NCI-H187 (cell line): ENCODE data around the gene FGF9.

ENCODE experiments used
- DNase-seq, 2 experiments: peaks; one replicate each; lab custom pipeline; 2025; lab: John Stamatoyannopoulos, UW

FGF9 gene

DNA sequence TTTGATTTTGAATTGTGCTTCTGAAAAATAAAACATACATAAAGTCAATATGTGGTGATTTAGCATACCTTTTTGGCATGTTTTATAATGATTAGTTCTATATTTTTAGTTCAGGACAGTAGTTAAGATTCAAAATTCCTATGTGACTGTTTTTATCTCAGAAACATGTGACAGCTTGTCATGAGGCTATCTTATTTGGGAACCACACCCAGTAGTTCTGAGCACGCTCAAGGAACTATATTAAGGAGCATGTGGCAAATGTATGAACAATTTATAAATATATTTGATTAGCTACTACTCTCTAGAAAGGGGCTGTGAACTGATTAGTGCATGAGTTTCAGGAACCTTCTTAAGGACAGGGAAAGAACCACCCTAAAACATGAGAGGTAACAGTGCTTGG is 38.8 kb downstream of the FGF9 start:
- DNase-seq = no peak

DNA sequence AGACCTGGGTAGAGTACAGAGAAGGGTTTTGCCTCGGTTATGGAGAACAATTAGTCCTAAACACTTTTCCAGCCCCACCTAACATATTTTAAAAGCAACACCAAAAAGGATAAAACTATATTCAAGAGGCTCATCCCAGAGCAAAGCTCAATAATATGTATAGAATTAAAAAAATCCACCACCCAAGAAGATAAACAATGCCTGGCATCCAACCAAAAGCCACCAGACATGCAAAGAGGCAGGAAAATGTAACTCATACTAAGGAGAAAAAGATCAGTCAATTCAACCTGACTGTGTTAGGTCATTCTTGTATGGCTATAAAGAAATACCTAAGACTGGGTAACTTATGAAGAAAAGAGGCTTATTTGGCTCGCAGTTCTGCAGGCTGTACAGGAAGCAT is 39.3 kb downstream of the FGF9 start:
- DNase-seq = no peak

DNA sequence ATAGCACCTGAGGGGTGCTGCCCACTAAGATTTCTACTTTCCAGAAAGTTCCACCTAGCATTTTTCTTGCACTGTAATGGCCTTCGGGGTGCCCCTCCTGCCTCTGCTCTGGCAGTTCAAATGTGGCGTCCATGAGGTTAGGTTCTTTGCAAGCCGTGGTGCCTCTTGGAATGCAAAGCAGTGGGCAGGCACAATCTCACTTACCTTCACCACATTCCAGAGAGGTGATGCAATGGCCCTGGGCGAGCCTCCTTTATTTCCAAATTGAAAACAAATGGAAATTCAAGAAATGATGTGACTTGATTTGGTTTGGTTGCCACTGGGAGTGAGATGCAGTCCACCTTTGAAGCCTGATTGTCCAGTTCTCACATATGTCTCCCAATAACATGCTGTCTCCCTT is 46.9 kb downstream of the FGF9 start:
- DNase-seq = no peak

DNA sequence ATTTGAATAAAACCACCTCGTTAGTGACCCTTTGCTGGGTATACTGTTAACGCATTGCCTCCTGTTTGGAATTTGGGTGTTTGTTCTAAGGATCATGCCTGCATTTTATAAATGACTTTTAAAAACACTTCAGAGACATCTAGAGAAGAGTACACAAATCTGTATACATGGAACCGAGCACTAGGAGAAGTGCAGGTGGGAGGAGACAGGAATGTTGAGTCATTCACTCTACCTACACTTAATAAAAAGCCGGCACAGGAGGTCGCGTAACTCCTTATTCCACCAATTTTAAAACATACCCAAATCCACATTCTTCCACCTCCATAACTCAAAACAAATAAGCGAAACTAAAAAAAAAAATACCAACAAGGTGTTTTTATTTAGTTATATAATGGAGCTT is 48.6 kb downstream of the FGF9 start:
- DNase-seq = no peak

DNA sequence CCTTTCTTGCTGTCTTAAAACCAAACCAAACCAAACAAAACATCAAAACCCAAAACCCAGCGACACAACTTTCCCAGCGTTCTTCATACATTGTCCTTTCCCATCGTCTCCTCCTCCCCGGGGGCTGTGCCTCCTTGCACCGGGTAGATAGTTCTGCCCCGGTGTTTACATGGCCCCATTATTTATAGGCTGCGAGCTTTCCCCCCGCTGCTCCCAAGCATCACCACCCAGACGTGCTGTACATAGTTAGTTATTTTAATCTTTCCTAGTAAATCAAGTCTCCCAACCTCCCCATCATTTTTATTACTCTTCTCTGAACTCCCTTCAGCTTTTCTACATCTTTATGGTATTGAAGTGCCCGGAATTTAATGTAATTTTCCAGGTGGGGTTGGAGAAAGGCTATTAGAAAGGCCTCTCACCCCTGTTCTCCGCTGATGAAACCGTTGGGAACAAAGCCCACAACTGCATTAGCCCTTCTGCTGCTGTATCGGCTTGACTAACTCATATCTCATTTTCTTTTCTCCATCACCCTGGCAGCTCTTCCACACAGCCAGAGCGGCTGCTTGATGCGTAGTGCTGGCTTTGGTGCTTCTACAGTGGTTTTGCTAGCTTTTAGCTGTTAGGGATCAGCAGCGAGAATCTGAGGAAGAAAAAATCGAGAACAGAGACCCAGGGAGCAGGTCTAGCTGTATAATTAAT is 53.1 kb downstream of the FGF9 start:
- DNase-seq = no peak

DNA sequence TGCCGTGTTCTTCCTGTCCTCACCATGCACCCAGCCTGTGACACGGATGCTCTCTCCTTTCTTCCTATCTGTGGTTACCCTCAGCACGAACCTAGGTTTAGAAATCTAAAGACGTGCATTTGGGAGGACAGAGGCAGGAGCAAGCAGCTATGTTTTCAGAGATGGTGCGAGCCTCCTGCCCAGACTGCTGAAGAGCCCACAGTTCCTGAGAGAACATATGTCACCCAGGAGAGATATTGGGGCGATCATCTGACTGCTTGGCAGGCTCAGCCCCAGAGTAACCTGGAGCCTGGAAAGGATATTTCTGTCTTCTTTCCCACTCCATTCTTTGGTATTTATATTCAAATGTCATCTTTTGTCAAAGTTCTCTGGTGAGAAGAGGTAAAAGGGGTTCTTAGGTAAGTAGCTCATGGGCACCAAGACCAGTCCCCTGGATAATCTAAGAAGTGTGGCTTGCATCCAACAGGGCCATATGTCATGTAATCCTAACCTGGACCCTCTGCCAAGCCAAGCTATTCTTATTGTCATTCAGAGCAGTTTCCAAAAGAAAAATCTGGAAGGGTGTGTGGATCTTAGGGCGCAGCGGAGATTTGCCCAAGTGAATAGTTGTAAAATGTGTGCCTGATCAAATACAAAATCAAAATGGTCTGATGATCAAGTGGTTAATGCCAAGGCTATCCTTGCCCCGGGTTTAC is 59.5 kb downstream of the FGF9 start:
- DNase-seq = no peak

DNA sequence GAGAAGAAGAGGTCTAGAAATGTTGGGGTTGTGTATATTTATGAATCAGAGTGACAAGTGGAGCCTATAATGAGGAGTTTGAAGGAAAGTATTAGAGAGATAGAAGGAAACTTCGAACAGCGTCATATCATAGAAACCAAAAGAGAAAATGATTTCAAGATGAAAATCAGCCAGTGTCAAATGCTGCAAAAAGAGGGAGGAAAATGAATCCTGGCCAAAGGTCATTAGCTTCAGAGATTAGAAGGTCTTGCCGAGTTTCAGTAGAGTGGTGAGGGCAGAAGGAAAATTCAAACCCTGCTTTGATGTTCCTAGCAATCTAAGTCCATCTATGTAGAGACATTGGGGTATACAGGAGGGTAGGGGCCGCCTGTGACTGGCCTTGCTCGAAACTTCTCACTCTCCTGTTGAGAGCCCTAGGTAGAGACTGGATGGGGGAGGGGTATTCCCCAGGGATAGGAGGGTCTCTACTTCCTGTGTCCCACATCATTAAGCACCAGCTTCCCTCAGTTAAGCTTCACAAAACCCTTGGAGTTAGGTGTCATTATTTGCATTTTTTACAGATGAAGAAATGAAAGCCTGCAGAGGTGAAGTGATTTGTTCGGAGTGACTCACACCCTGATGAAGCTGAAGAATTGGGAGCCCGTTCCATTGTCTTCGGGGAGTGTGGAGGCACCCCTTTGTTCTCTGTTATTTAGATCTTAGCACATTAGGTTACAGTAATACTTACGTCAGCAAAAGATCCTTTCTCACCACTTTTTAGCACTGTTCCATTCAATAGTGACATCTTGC is 62.8 kb downstream of the FGF9 start:
- DNase-seq = no peak

DNA sequence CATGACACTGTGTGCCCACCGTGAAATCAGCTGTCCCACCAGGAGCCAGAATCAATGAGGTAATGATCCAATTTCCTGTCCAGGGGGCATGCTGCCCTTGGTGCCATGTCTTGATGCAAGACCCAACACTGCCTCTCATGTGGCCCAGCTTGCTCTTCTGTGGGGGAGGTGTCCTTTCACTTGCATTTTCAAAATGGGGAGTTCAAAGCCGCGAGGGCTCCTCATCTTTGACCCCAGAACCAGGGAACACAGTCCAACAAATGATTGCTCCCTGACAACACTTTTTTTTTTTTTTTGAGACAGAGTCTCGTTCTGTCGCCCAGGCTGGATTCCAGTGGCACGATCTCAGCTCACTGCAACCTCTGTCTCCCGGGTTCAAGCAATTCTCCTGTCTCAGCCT is 64.1 kb downstream of the FGF9 start:
- DNase-seq = no peak

DNA sequence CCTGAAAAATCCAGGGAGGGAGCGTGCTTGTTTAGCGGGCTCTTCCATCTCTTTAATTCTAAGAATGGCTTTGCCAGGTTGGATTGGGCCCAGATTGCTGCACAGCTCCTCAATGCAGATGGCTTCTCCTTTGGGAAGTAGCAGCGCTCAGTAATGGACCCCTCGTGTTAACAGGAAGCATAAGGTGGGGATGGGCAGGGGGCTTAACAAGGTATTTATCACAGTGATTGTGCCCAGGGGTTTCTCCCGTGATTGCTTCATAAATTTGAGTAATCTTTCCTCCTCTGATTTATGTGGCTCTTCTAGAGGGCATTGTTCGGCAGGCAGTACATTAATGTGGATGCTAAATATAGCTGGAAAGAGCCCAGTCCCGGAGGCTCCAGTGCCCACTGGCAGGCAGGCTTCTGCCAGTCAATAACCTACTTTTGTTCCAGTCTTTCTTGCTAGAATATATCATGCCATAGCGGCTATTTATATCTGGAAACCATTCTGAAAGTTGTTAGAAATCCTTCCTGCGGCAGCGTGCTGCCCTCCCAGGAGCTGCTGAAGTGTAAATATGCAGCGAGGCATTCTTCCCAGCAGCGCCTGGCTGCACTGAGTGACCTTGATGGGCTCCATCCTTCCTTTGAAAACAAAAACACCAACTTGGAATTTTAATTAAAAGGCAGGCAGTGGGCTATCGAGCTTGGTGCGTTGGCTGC is 65.0 kb downstream of the FGF9 start:
- peak in 1 of 2 experiments; percentile 7 for DNase-seq

DNA sequence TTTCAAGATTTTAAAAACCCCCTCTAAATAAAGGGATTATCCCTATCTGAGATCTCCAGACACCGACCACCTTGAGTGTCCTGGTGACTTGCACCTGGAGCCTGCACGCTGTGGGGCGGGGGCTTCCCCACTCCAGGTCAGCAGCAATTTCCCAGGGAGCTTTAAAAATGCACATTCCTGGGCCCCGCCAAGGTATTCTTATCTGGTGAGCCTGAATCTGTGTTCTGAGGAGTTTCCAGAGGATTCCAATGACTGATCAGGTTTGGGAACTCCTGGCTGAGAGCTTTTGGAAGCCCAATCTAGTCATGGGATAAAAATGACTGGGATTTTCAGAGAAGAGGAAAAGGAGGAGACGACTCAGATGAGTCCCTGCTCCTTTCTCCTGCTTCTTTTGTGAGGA is 66.1 kb downstream of the FGF9 start:
- DNase-seq = no peak

DNA sequence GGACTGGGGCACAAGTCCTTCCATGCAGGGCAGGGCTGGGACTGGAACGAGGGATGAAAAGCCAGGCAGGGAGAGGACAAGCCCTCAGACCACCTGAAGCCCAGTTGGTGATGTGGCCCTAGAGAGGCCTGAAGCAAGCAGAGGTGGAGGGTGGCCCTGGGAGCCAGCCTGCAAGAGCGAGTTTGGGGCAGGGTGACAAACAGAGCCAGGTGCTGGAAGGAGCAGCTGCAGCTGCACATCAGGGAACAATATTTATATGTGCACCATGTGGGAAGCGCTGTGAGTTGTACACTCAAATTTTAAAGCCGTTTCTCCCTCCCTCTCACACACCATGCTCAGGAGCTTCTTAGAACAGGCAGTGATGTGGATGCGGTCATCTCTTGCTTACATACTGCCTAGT is 67.8 kb downstream of the FGF9 start:
- no peak for DNase-seq

DNA sequence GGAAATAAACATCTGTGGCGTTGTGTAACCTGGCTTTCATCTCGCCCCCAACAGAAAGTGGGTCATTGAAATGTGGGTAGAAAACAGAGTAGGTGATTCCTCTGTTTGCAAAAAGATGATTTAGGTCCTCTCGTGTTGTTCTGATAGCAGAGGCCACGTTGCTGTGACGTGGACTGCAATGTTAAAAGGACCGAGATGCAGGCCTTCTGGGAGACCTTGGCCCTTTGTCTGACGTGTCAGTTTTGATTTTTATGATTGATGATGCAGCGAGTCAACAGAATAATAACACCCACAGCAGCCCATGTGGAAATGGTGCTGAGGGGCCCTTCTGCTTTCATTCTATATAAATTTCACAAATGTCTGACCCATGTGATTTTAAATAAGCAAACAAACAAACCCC is 68.9 kb downstream of the FGF9 start:
- DNase-seq = no peak

DNA sequence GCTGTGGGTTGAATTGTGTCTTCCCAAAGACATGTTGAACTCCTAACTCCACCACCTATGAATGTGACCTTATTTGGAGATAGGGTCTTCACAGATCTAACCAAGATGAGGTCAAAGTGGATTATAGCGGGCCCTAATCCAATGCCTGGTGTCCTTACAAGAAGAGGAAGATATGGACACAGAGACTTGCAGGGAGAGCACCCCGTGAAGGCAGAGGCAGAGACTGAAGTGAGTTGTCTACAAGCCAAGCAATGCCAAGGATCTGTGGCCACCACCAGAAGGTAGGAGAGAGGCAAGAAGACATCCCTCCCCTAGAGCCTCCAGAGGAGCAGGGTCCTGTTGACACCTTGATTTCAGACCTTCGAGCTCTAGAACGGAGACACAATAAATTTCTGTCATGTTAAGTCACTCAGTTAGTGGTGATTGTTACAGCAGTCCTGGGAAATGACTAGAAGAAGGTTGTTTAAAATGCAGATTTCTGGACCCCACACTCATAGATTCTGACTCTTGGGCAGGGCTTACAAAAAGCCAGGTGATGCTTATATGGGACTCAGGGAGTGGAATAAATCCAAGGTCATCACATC is 70.6 kb downstream of the FGF9 start:
- DNase-seq = no peak

DNA sequence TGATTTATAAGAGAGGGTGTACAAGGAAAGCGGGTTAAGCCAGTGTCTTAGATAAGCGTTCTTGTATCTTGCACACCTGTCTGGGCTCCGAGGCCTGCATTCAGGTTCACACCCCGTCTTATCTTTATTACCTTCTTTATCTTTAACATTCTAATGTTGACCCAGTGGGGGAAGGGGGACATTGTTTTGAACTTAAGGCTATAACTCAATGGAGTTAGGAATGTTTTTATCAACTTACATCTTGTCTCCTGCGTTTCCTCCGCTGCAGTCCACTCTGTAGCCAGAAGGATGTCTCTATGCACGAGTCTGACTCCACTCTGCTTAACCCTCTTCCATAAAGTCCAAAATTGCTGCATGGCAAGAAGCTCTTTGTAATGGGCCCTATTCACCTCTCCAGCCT is 71.2 kb downstream of the FGF9 start:
- DNase-seq = no peak

DNA sequence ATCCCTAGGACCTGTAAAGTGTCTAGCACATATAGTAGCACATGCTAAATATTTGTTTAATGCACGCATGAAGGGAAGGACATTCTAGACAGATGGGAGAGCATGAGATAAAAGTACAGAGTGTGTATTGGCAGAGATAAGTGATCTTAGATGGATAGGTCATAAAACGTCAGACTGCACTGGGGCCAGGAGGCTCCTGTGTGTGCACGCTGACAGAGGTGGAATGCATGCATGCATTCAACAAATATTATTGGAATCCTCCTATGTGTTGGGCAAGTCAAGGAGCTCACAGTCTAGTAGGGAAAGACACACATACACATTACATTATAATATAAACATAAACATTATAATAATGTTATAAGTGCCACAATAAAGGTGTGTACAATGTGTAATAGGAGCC is 73.3 kb downstream of the FGF9 start:
- DNase-seq = no peak

DNA sequence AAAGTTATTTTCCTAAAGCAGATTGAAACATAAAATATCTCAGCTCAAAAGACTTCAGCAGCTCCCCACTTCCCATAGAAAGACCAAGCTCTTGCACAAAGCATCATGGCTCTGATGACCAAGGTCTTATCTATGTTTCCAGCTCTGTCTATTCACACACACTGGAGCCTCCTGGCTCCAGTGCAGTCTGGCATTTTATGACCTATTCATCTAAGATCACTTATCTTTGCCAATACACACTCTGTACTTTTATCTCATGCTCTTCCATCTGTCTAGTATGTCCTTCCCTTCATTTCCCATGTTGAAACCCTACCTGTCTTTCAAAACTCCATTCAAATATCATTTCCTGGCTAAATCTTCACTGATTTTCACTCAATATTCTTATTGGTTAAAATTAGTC is 74.4 kb downstream of the FGF9 start:
- no peak for DNase-seq

DNA sequence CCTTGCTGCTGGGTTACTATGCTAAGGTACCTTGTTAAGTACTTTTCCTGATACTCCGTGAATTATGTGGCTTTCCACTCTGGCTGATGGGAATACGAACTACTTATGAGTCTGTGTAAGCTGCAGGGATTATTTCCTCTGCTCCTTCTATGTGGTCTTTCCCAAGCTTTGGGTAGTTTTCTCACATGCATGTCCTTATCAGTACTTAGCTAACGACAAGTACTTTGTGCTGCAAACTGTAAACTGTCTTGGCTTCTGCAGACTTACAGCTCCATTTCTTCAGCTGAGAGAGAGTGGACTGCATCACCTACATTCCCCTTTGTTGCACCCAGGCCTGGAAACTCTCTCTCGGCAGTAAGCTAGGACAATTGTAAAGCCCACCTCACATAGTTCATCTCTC is 76.6 kb downstream of the FGF9 start:
- DNase-seq = no peak

DNA sequence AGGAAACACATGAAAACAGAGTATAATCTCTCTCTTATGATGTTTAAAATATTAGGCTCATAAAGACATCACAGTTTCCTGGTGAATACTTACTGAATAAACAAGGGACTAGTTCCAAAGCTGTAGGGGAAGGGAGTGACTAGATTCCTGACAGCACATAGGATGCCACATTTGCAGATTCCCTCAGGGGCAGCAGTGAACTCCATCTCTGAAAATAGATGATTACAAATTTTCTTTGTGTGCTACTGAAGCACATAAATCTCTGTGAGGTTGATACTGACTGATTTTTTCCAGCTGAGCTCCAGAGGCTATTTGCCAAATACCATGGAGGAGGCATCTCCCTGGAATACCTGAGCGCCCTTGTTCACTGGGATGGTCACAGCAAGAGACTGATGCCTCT is 77.3 kb downstream of the FGF9 start:
- no peak for DNase-seq

DNA sequence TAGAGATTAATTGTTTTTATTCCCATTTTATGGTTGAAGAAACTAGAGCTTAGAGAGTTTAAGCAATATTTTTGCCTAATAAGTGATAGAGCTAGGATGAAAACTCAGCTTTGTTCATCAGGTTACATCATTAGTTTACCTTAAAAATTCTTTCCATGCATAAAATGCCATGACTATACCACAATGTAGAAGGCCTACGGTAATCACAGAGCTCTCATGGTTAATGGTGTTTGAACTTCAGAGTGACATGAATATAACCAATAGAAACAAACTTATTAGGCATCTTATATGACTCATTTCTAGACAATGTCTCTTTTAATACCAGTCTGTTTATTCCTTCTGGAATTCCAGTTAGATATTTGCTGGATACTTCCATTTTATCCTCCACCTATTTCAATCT is 78.5 kb downstream of the FGF9 start:
- DNase-seq = no peak

DNA sequence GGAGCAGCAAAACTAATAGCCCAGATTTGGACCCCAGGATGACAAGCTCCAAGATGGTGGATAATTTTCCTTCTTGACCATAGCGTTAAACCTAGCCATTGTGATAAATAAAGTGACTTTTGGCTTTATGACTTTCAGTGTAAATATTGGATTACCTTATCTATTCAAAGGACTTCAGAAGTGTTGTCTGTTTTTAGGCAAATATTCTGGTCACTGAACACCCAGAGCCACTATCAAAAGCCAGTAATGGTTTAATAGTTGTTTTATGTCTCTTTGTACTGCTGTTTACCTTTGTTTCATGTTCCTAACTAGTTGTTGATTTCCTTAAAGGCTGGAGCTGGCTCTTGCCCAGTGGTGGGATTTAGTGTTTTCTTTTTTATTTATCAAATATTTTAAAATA is 81.6 kb downstream of the FGF9 start:
- no peak for DNase-seq

DNA sequence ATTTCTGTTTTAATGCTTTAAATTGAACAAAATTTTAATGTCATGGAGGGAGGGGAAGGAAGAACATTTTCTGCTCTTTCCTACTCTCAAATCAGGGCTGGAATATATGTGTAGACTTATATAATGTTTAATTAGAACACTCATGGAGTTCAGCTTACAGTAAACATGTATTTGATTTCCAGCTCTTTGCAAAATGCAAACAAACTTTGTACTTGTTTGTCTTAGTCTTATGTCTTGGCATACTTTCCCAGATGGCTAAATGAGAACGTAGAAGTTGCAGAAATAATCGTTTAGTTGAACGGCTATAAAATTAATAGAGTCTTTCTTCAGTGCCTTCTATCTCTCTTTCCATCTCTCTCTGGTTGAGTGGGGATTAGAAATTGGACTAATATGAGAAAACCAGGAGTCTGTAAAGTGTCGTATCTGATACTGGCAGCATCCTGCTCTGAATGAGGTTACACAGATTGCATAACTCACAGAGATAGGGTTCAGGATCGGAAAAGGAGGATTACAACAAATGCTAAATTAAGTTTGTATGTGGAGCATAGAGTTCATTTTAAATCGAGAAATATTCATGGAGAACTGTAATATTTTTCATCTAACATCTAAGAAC is 82.3 kb downstream of the FGF9 start:
- DNase-seq = no peak
